K562 (cell line): ENCODE results near the gene INTS2. TPM values are rescaled to one million over a fixed set of nuclear protein-coding genes. Genes with fewer than 3 reads are reported as not detected.

Experiments used
- BDP1 ChIP-seq: IDR thresholded peaks from 3 replicates; pipeline ENCODE4 v1.6.1; 2011; ENCODE audit not compliant: insufficient read length, insufficient read depth
- CCNT2 ChIP-seq: IDR thresholded peaks from 2 replicates; pipeline ENCODE4 v1.6.1; 2011; ENCODE audit warnings: borderline replicate concordance, low read depth, mild to moderate bottlenecking, moderate library complexity, mixed read lengths, low read length; ENCODE audit not compliant: insufficient read length; ENCODE audit errors: extremely low read depth
- EP300 ChIP-seq: IDR thresholded peaks from 2 replicates; pipeline ENCODE4 v1.6.1; 2012; ENCODE audit warnings: low read length, improper control_type of control experiment
- HDAC6 ChIP-seq: IDR thresholded peaks from 2 replicates; pipeline ENCODE4 v1.6.1; 2012; ENCODE audit warnings: low read depth, mild to moderate bottlenecking, control low read depth, inconsistent platforms, low read length, moderate library complexity
- NRF1 ChIP-seq, 2 experiments: fragments of 450-650 bp; IDR thresholded peaks in 1 of 2; conservative IDR thresholded peaks in 1 of 2; 2 replicates each; pipeline ENCODE4 v1.6.1; 2014; ENCODE audit warnings: mild to moderate bottlenecking in 2 of 2
- POLR2AphosphoS5 ChIP-seq: IDR thresholded peaks from 2 replicates; pipeline ENCODE4 v1.6.1; 2011; ENCODE audit warnings: mild to moderate bottlenecking, low read depth, low read length, moderate library complexity; ENCODE audit not compliant: control insufficient read depth, insufficient read depth
- POLR2G ChIP-seq: fragments of 200-400 bp; formaldehyde crosslinking; IDR thresholded peaks from 2 replicates; pipeline ENCODE4 v1.6.1; 2017; ENCODE audit warnings: low read depth, mild to moderate bottlenecking, antibody characterized with exemption, low read length, moderate library complexity
- POU5F1 ChIP-seq: fragments of 150-350 bp; IDR thresholded peaks from 2 replicates; pipeline ENCODE4 v1.6.1; 2014; ENCODE audit warnings: borderline replicate concordance, low read length, low read depth, mild to moderate bottlenecking; ENCODE audit not compliant: partially characterized antibody
- PTRF ChIP-seq: fragments of 450-650 bp; IDR thresholded peaks from 2 replicates; pipeline ENCODE4 v1.6.1; 2016; ENCODE audit warnings: mild to moderate bottlenecking, missing genetic modification characterization, missing compliant biosample characterization
- SMARCC2 ChIP-seq: fragments of 450-650 bp; IDR thresholded peaks from 2 replicates; pipeline ENCODE4 v1.6.1; 2017; ENCODE audit warnings: antibody characterized with exemption, moderate library complexity, mild to moderate bottlenecking, low read depth
- SNRNP70 ChIP-seq: fragments of 200-400 bp; formaldehyde crosslinking; optimal IDR thresholded peaks from 2 replicates; pipeline ENCODE3; 2017; ENCODE audit warnings: low read depth, low read length
- SUPT5H ChIP-seq: fragments of 450-650 bp; IDR thresholded peaks from 2 replicates; pipeline ENCODE4 v1.6.1; 2016
- TCF3 ChIP-seq: sonication (generic); formaldehyde crosslinking; IDR thresholded peaks from 2 replicates; pipeline ENCODE4 v1.4.0; 2020; ENCODE audit warnings: mild to moderate bottlenecking, missing genetic modification reagents
- TSC22D4 ChIP-seq: fragments of 450-650 bp; IDR thresholded peaks from 2 replicates; pipeline ENCODE4 v1.6.1; 2016; ENCODE audit warnings: missing genetic modification characterization, missing biosample characterization, control low read depth
- ZFP36 ChIP-seq: fragments of 150-350 bp; IDR thresholded peaks from 2 replicates; pipeline ENCODE4 v1.6.1; 2018; ENCODE audit warnings: low read length, low read depth; ENCODE audit not compliant: partially characterized antibody
- polyA plus RNA-seq, 8 experiments: library from polyadenylated mRNA; depleted of rRNA in 4 of 8; stranded (reverse) in 5 of 8; unstranded in 3 of 8; fragments of >200 nt; fragmentation: Nextera tagmentation in 2 of 8; fragmentation: Illumina TruSeq in 1 of 8; extraction: Ambion mirVana in 2 of 8; extraction: Trizol in 1 of 8; gene quantifications; 2 replicates each; pipeline versions ENCODE4 v1.2.1 to v1.2.3, GENCODE V29; 2011 to 2014; ENCODE audit warnings: inconsistent platforms in 1 of 8, missing spikeins in 1 of 8
- total RNA-seq, 7 experiments: library from RNA; depleted of rRNA in 6 of 7; stranded (reverse); fragments of >200 nt in 6 of 7; fragmentation: Illumina TruSeq in 2 of 7; extraction: Trizol in 2 of 7; gene quantifications; 2 replicates each; pipeline versions ENCODE4 v1.2.1 to v1.2.3, GENCODE V29; 2011 to 2021; ENCODE audit warnings: low replicate concordance in 1 of 7
- TF ChIP-seq, protein P1 (sequence below): fragments of 450-650 bp; formaldehyde crosslinking; IDR thresholded peaks from 2 replicates; pipeline ENCODE4 v1.4.0; 2020; ENCODE audit warnings: mild to moderate bottlenecking, moderate library complexity
- TF ChIP-seq, protein P2 (sequence below), 2 experiments: fragments of 250-450 bp in 1 of 2; fragments of 450-650 bp in 1 of 2; sonication (Bioruptor Pico) in 1 of 2; IDR thresholded peaks; 2 replicates each; pipeline versions ENCODE4 v1.6.1 to v1.8.0; 2016 to 2021; ENCODE audit warnings: mild to moderate bottlenecking in 2 of 2, moderate library complexity in 2 of 2, missing compliant biosample characterization in 1 of 2, missing genetic modification characterization in 1 of 2
- TF ChIP-seq, protein P3 (sequence below): fragments of 450-650 bp; IDR thresholded peaks from 2 replicates; pipeline ENCODE4 v1.6.1; 2016
- TF ChIP-seq, protein P4 (sequence below): fragments of 450-650 bp; IDR thresholded peaks from one replicate; pipeline ENCODE4 v1.6.1; 2018; ENCODE audit warnings: mild to moderate bottlenecking, moderate library complexity; ENCODE audit not compliant: partially characterized antibody

Gene INTS2
- total and polyA plus RNA-seq, 9 of the 15 experiments (the other 6 are each of a cell fraction or from before 2014, with no cell fraction given), result 4.8 to 24.7 (median 12.8) TPM

DNA sequence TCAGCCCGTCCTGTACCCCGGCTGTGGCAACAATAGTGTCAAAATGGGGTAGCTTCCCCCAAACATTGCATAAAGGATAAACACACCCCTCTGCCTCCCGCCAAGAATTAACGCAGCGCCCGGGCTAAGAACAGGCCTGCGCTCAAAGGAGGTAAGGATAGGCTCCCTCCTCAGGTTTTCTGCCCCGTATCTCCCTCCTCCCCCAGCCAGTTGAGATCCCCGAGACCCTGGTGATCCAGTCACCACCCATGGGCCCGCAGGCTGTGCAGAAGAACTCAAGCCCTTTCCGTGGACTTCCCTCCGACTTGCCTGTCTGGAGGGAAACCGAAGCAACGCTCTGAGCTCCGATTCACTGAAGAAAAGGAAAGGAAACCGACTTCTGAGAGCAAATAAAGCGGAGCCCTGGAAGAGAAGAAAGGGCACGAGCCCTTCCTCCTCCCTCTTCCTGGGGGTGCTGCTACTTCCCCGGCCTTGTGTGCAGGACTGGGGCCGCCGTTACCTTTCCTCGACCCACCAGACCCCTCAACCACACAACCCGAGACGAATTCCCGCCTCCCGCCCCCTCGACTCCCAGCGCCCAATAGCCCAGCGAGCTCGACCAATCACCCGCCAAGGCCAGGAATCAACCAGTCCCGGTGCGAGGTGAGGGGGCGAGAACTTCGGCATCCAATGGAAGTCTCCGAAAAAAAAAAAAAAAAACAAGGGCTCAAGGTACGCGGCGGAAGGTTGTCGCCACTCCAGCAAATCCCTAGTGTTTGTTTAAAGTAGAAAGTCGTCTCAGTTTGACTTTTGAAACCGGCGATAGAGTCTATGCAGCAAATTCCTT, 64.6 kb downstream of the INTS2 start, which contains the start of gene BRIP1 (continued):
- TF ChIP-seq, protein P1, sequence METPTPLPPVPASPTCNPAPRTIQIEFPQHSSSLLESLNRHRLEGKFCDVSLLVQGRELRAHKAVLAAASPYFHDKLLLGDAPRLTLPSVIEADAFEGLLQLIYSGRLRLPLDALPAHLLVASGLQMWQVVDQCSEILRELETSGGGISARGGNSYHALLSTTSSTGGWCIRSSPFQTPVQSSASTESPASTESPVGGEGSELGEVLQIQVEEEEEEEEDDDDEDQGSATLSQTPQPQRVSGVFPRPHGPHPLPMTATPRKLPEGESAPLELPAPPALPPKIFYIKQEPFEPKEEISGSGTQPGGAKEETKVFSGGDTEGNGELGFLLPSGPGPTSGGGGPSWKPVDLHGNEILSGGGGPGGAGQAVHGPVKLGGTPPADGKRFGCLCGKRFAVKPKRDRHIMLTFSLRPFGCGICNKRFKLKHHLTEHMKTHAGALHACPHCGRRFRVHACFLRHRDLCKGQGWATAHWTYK (CRISPR knock-in tag), result peak; percentile 18; the same call in 1 of the 2 replicates
- no peak for TF ChIP-seq TSC22D4 (tag)
- peak; percentile 92 for TF ChIP-seq SUPT5H
- TF ChIP-seq POU5F1, result no peak
- TF ChIP-seq, protein P2, sequence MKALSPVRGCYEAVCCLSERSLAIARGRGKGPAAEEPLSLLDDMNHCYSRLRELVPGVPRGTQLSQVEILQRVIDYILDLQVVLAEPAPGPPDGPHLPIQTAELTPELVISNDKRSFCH (CRISPR knock-in tag; IDR thresholded peaks at IDR 0.05), result no peak
- TF ChIP-seq, protein P2 (tag; IDR thresholded peaks at IDR 0.05), result no peak; the same call in 1 of the 2 replicates
- no peak; the same call in 1 of the 2 replicates for TF ChIP-seq TCF3
- TF ChIP-seq, protein P3, sequence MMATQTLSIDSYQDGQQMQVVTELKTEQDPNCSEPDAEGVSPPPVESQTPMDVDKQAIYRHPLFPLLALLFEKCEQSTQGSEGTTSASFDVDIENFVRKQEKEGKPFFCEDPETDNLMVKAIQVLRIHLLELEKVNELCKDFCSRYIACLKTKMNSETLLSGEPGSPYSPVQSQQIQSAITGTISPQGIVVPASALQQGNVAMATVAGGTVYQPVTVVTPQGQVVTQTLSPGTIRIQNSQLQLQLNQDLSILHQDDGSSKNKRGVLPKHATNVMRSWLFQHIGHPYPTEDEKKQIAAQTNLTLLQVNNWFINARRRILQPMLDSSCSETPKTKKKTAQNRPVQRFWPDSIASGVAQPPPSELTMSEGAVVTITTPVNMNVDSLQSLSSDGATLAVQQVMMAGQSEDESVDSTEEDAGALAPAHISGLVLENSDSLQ, result peak; percentile 57
- no peak for TF ChIP-seq SMARCC2
- no peak for TF ChIP-seq ZFP36
- no peak for TF ChIP-seq BDP1
- TF ChIP-seq HDAC6, result no peak
- TF ChIP-seq SNRNP70, result no peak
- TF ChIP-seq POLR2G, result peak; percentile 93
- TF ChIP-seq EP300, result no peak
- peak in 1 of 2 experiments; percentile 26; a peak in 1 of 4 replicates for TF ChIP-seq NRF1 (conservative IDR thresholded peaks at IDR 0.05 in 1 of 2, IDR thresholded peaks at IDR 0.05 in 1 of 2)
- TF ChIP-seq PTRF (tag), result no peak
- TF ChIP-seq CCNT2, result peak; percentile 5
- TF ChIP-seq, protein P4, sequence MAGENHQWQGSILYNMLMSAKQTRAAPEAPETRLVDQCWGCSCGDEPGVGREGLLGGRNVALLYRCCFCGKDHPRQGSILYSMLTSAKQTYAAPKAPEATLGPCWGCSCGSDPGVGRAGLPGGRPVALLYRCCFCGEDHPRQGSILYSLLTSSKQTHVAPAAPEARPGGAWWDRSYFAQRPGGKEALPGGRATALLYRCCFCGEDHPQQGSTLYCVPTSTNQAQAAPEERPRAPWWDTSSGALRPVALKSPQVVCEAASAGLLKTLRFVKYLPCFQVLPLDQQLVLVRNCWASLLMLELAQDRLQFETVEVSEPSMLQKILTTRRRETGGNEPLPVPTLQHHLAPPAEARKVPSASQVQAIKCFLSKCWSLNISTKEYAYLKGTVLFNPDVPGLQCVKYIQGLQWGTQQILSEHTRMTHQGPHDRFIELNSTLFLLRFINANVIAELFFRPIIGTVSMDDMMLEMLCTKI, result no peak
- TF ChIP-seq POLR2AphosphoS5, result peak; percentile 91; the same call in 1 of the 2 replicates
